Lower leg skin (tissue), 4 donors: ENCODE data around the gene LRRC74B. TPM values are rescaled to one million over a fixed set of nuclear protein-coding genes. Genes with fewer than 3 reads are reported as not detected.

Experiments used
- DNase-seq, 2 donors: peaks; one replicate each; pipeline ENCODE4 v3.0.0-alpha.2; 2019; ENCODE audit warnings: low spot score in 2 of 2
- H3K4me3 ChIP-seq: fragments of 200-600 bp; sonication (generic); 2 replicates; pipeline ENCODE4 v1.5.1; 2017; ENCODE audit warnings: mild to moderate bottlenecking, low read depth; ENCODE audit not compliant: poor library complexity, severe bottlenecking
- CTCF ChIP-seq, 3 donors: fragments of 450-650 bp; IDR thresholded peaks; one replicate each; pipeline ENCODE4 v1.5.1; 2016; ENCODE audit warnings: antibody characterized with exemption in 3 of 3, mild to moderate bottlenecking in 3 of 3, moderate library complexity in 2 of 3
- POLR2A ChIP-seq, 2 donors: fragments of 450-650 bp; IDR thresholded peaks; one replicate each; pipeline ENCODE4 v1.6.1; 2016 to 2017; ENCODE audit warnings: antibody characterized with exemption in 2 of 2, mild to moderate bottlenecking in 1 of 2, moderate library complexity in 1 of 2
- WGBS, 2 donors: methylation state at CpG; one replicate each; pipeline ENCODE4 v1.1.5; 2018; 5-methylcytosine and 5-hydroxymethylcytosine counted together
- intact Hi-C: fragments of 100-400 bp; cut with DNase I; formaldehyde crosslinking; loops from one replicate; pipeline ENCODE4 v1.15.0; 2023; ENCODE audit warnings: low total_unique reads
- total RNA-seq, 4 donors: library from RNA; depleted of rRNA; stranded (reverse); fragments of >200 nt; gene quantifications; one replicate each; pipeline ENCODE4 v1.1.0, GENCODE V29; 2016

Gene LRRC74B
- total RNA-seq, 4 donors from 2014 or later, result not detected

GRCh38 chr22:21014726-21015465 is 30.9 kb upstream of the LRRC74B start, which contains the start of gene P2RX6:
P2RX6 (plus strand) TSS chr22:21015165; CDS start chr22:21015175, 10 bp downstream.
- no peak within 1 kb of the TSS for H3K4me3 ChIP-seq
- intact Hi-C loops, result no loop called here
- DNase-seq, result no peak
- WGBS, 2 donors, result 21 to 29% methylated on average over 10 to 12 of the region's 12 CpGs
- TF ChIP-seq POLR2A (IDR thresholded peaks at IDR 0.05) (no peak), CTCF (IDR thresholded peaks at IDR 0.05) (no peak)

GRCh38 chr22:21015466-21016006 is 30.2 kb upstream of the LRRC74B start:
- WGBS, 2 donors, result 66 to 69% methylated on average over 9 of the region's 10 CpGs
- H3K4me3 ChIP-seq, result no peak overlapping the region
- DNase-seq, result no peak
- intact Hi-C loops, result no loop called here
- TF ChIP-seq CTCF (IDR thresholded peaks at IDR 0.05) (no peak), POLR2A (IDR thresholded peaks at IDR 0.05) (no peak)

- DNase-seq, result no peak
- intact Hi-C loops, result no loop called here
Observed at GRCh38 chr22:21016644-21017420, 28.9 kb upstream of the LRRC74B start.

GRCh38 chr22:21018314-21018713 is 27.4 kb upstream of the LRRC74B start:
- WGBS, 2 donors, result 91 to 99% methylated on average over 4 of the region's 4 CpGs
- H3K4me3 ChIP-seq, result no peak overlapping the region
- TF ChIP-seq CTCF (IDR thresholded peaks at IDR 0.05) (no peak), POLR2A (IDR thresholded peaks at IDR 0.05) (no peak)
- no peak for DNase-seq
- intact Hi-C loops, result no loop called here

More at GRCh38 chr22:21016644-21017420, 28.9 kb upstream of the LRRC74B start:
- no peak for TF ChIP-seq CTCF (IDR thresholded peaks at IDR 0.05)
- TF ChIP-seq POLR2A (IDR thresholded peaks at IDR 0.05), result no peak
- 87 to 88% methylated on average over 13 of the region's 13 CpGs for WGBS, 2 donors
- no peak overlapping the region for H3K4me3 ChIP-seq

- H3K4me3 ChIP-seq, result no peak overlapping the region
- intact Hi-C loops, result no loop called here
- TF ChIP-seq POLR2A (IDR thresholded peaks at IDR 0.05), result no peak
- no peak for TF ChIP-seq CTCF (IDR thresholded peaks at IDR 0.05)
- no peak for DNase-seq
- 66 to 70% methylated on average over 7 of the region's 7 CpGs for WGBS, 2 donors
Observed at GRCh38 chr22:21020802-21021429, 24.8 kb upstream of the LRRC74B start.
